ENCODE data around the gene TMEM151A. TPM values are rescaled to one million over a fixed set of nuclear protein-coding genes. Genes with fewer than 3 reads are reported as not detected.

Gene TMEM151A
- total RNA-seq, 6 donors from 2014 or later, result 0.29 to 1.9 TPM; not detected in 4

DNA sequence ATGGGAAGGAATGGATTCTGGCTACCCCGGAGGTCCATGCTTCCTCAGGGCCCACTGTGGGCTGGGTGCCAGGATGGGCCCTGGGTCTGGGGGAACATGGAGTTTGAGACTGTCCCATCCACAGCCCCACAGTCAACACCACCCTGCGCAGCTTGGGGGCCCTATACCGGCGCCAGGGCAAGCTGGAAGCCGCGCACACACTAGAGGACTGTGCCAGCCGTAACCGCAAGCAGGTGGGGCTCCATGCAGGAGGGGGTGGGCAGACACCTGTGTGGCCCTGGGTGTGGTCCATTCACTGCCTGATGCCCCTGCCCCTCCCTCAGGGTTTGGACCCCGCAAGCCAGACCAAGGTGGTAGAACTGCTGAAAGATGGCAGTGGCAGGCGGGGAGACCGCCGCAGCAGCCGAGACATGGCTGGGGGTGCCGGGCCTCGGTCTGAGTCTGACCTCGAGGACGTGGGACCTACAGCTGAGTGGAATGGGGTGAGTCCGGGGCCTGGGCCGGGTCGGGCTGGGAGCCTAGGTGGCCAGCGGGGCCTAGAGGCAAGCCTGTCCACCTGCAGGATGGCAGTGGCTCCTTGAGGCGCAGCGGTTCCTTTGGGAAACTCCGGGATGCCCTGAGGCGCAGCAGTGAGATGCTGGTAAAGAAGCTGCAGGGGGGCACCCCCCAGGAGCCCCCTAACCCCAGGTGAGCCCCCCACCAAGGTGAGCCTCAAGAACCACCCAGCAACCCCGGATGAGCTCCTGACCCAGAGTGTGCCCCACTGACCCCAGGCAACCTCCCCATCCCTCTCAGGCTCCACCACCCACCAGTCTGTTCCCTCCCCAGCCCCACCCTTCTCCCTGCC lies 25.9 kb upstream of the TMEM151A start:
- no peaks in the 10 kb centered on the region for H3K9me3 ChIP-seq
- H3K4me3 ChIP-seq, result no peak overlapping the region
- ATAC-seq (ENCODE audit: low FRiP score in 2 of 2) (no peak), DNase-seq (peak in 1 of 2 donors; percentile 86)
- no peak for TF ChIP-seq EP300 (IDR thresholded peaks at IDR 0.05)
- peaks cover 0 to 49% (median 25%) of the 10 kb centered on the region in 4 donors for H3K36me3 ChIP-seq
- no peak overlapping the region for H3K27ac ChIP-seq
- H3K4me1 ChIP-seq, result peaks cover 22 to 28% (median 25%) of the 10 kb centered on the region in 4 donors
- 94 to 98% methylated on average over 9 to 26 of the region's 26 CpGs for WGBS, 2 donors
- H3K27me3 ChIP-seq, result no peaks in the 10 kb centered on the region

DNA sequence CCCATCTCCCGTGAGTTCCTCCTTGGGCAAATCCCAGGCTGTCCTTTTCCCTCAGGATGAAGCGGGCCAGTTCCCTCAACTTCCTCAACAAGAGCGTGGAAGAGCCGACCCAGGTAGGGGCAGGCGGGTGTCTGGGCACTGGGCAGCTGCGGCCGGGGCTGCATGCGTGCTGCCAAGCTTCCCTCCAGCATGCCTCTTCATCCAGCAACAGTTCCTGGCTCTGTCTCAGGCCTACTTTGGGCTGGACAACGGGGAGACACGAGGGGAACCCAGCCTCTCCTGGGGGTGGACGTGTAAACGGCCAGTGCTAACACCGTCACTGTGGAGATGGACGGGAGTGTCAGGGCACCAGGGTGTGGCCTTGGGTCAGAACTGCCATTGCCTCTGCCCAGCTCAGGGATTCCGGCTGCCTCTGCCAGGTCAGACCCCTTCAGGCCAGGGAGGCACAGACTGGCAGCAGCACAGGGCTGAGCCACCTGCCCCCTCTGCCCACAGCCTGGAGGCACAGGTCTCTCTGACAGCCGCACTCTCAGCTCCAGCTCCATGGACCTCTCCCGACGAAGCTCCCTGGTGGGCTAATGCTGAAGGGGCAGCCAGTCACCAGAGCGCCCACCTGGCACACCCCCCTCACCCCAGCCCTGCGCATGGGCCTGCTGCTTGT lies 25.2 kb upstream of the TMEM151A start:
- peak overlapping the region in 2 of 4 donors; percentile 79 to 82 for H3K4me3 ChIP-seq
- TF ChIP-seq, protein P1, sequence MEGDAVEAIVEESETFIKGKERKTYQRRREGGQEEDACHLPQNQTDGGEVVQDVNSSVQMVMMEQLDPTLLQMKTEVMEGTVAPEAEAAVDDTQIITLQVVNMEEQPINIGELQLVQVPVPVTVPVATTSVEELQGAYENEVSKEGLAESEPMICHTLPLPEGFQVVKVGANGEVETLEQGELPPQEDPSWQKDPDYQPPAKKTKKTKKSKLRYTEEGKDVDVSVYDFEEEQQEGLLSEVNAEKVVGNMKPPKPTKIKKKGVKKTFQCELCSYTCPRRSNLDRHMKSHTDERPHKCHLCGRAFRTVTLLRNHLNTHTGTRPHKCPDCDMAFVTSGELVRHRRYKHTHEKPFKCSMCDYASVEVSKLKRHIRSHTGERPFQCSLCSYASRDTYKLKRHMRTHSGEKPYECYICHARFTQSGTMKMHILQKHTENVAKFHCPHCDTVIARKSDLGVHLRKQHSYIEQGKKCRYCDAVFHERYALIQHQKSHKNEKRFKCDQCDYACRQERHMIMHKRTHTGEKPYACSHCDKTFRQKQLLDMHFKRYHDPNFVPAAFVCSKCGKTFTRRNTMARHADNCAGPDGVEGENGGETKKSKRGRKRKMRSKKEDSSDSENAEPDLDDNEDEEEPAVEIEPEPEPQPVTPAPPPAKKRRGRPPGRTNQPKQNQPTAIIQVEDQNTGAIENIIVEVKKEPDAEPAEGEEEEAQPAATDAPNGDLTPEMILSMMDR (IDR thresholded peaks at IDR 0.05), result no peak
- TF ChIP-seq EP300 (IDR thresholded peaks at IDR 0.05) (no peak), POLR2AphosphoS5 (IDR thresholded peaks at IDR 0.05) (no peak), POLR2A (IDR thresholded peaks at IDR 0.05) (no peak)
- H3K27me3 ChIP-seq, result no peaks in the 10 kb centered on the region
- ATAC-seq (ENCODE audit: low FRiP score in 2 of 2) (no peak), DNase-seq (peak in 1 of 2 donors; percentile 67)
- H3K9me3 ChIP-seq, result no peaks in the 10 kb centered on the region
- WGBS, 2 donors, result 85 to 93% methylated on average over 18 to 19 of the region's 20 CpGs
- peaks cover 0 to 42% (median 21%) of the 10 kb centered on the region in 4 donors for H3K36me3 ChIP-seq
- peaks cover 24 to 33% (median 26%) of the 10 kb centered on the region in 4 donors for H3K4me1 ChIP-seq
- peak overlapping the region; percentile 96 to 98 (median 97) for H3K27ac ChIP-seq

- no peak for ATAC-seq (ENCODE audit: low FRiP score in 2 of 2)
- H3K36me3 ChIP-seq, result peaks cover 3 to 42% (median 21%) of the 10 kb centered on the region in 4 donors
- DNase-seq, result no peak
- H3K27ac ChIP-seq, result peak overlapping the region; percentile 96 to 98 (median 97)
- 17 to 22% methylated on average over 12 to 13 of the region's 13 CpGs for WGBS, 2 donors
- H3K9me3 ChIP-seq, result no peaks in the 10 kb centered on the region
- TF ChIP-seq POLR2AphosphoS5 (IDR thresholded peaks at IDR 0.05) (no peak), EP300 (IDR thresholded peaks at IDR 0.05) (no peak), POLR2A (IDR thresholded peaks at IDR 0.05) (no peak)
- TF ChIP-seq, protein P1 (IDR thresholded peaks at IDR 0.05), result no peak
- H3K4me3 ChIP-seq, result peak overlapping the region; percentile 38 to 82 (median 72)
- H3K4me1 ChIP-seq, result peaks cover 25 to 36% (median 26%) of the 10 kb centered on the region in 4 donors
- H3K27me3 ChIP-seq, result no peaks in the 10 kb centered on the region
These were observed 24.7 kb upstream of the TMEM151A start for GRCh38 chr11:66267039-66267378.

DNA sequence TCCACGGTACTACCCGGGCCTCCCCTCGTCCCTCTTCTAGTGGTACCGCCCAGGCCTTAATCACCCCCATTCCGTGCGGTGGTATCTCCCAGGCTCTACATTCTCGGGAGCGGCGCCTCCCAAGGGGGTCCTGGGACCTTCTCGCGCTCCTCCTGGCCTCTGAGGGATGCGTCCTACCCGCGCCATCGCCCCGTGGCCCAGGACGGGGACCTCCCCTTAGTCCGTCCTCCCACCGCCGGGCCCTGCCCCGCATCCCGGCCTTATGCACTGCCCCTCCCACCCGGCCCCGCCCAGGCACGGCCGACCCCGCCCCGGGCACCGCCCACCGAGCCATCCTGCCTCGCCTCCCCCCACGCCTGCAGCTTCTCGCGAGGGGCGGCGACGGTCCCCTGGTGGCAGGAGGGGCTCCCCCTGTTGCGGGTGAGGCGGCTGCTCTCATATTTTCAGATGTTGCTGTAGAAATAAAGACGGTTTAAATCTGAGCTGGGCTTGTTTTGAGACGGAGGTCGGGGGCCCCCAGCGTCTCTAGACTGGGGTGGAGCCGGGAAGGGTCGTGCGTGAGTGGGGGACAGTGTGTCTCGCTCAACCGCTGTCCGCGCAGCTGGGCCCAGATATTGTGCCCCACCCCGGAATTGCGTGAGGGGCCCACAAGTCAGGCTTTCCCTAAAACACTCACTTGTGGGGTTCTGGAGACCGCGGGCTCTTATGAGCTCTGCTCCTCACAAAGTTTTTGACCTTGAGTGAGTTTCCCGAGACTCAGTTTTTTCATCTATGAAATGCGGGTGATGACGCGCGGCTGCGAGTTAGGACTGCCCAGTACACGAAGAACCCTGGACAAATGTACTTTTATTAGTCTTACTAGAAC lies 24.1 kb upstream of the TMEM151A start:
- Histone ChIP-seq H3K36me3 (peaks cover 3 to 42% (median 23%) of the 10 kb centered on the region in 4 donors), H3K4me3 (peak overlapping the region; percentile 38 to 82 (median 72)), H3K9me3 (no peaks in the 10 kb centered on the region), H3K27ac (peak overlapping the region; percentile 96 to 98 (median 97)), H3K27me3 (no peaks in the 10 kb centered on the region), H3K4me1 (peaks cover 25 to 36% (median 26%) of the 10 kb centered on the region in 4 donors)
- DNase-seq (peak; percentile 93 to 98), ATAC-seq (ENCODE audit: low FRiP score in 2 of 2) (peak; percentile 91 to 93)
- 1 to 4% methylated on average over 19 to 60 of the region's 61 CpGs for WGBS, 2 donors
- peak; percentile 77 to 91 for TF ChIP-seq POLR2AphosphoS5 (IDR thresholded peaks at IDR 0.05)
- TF ChIP-seq, protein P1 (IDR thresholded peaks at IDR 0.05), result peak in 3 of 6 experiments; percentile 17 to 41 (median 22)
- TF ChIP-seq EP300 (IDR thresholded peaks at IDR 0.05), result no peak
- peak in 1 of 4 donors; percentile 46 for TF ChIP-seq POLR2A (IDR thresholded peaks at IDR 0.05)
